CD14-positive monocyte (primary cell): Measurements from ENCODE around the gene PYROXD2. TPM values are rescaled to one million over a fixed set of nuclear protein-coding genes. Genes with fewer than 3 reads are reported as not detected.

Experiments used
- DNase-seq, 3 donors: peaks; one replicate each; pipeline ENCODE4 v3.0.0-alpha.2; 2011 to 2022
- H2AFZ ChIP-seq: 2 replicates; pipeline ENCODE4 v1.6.0; 2012; ENCODE audit warnings: mild to moderate bottlenecking, low read depth, low read length, inconsistent platforms; ENCODE audit not compliant: insufficient read depth, poor library complexity, severe bottlenecking
- H3K27ac ChIP-seq, 2 donors: 1 replicate in 1 of 2; 2 replicates in 1 of 2; pipeline ENCODE4 v1.5.1; 2012 to 2013; ENCODE audit warnings: low read length in 2 of 2, control low read depth in 1 of 2, inconsistent platforms in 1 of 2, low read depth in 1 of 2, mild to moderate bottlenecking in 1 of 2
- H3K27me3 ChIP-seq, 2 donors: one replicate each; pipeline versions ENCODE4 v1.6.0 to v1.6.1; 2011 to 2013; ENCODE audit warnings: low read length in 2 of 2; ENCODE audit not compliant: control insufficient read depth in 2 of 2, insufficient read depth in 2 of 2
- H3K36me3 ChIP-seq, 2 donors: replicated peaks in 1 of 2; 1 replicate in 1 of 2; 2 replicates in 1 of 2; pipeline versions ENCODE4 v1.5.1 to v1.6.1; 2012 to 2013; ENCODE audit warnings: low read length in 2 of 2, control low read depth in 1 of 2, inconsistent platforms in 1 of 2, mild to moderate bottlenecking in 1 of 2; ENCODE audit not compliant: insufficient read depth in 2 of 2, control insufficient read depth in 1 of 2
- H3K4me1 ChIP-seq, 2 donors: 1 replicate in 1 of 2; 2 replicates in 1 of 2; pipeline versions ENCODE4 v1.5.1 to v1.6.1; 2012 to 2013; ENCODE audit warnings: low read length in 2 of 2, control low read depth in 1 of 2, inconsistent platforms in 1 of 2, mild to moderate bottlenecking in 1 of 2, moderate library complexity in 1 of 2; ENCODE audit not compliant: insufficient read depth in 2 of 2, control insufficient read depth in 1 of 2
- H3K4me2 ChIP-seq: replicated peaks from 2 replicates; pipeline ENCODE3; 2012; ENCODE audit warnings: low read length, moderate library complexity, mild to moderate bottlenecking; ENCODE audit not compliant: poor library complexity, severe bottlenecking; ENCODE audit errors: extremely low read depth
- H3K4me3 ChIP-seq, 3 experiments: fragments of 200-600 bp in 1 of 3; sonication (generic) in 1 of 3; replicated peaks in 1 of 3; 1 replicate in 2 of 3; 2 replicates in 1 of 3; pipeline ENCODE4 v1.5.1; 2011 to 2013; ENCODE audit warnings: low read length in 3 of 3, mild to moderate bottlenecking in 3 of 3, control low read depth in 2 of 3, low read depth in 2 of 3, inconsistent platforms in 1 of 3, moderate library complexity in 1 of 3
- H3K79me2 ChIP-seq: 2 replicates; pipeline ENCODE4 v1.6.0; 2012; ENCODE audit warnings: mild to moderate bottlenecking, control low read depth, inconsistent platforms, low read length, moderate library complexity; ENCODE audit not compliant: insufficient read depth
- H3K9ac ChIP-seq: 2 replicates; pipeline ENCODE4 v1.6.0; 2017; ENCODE audit warnings: low read length, mild to moderate bottlenecking; ENCODE audit not compliant: insufficient read depth, poor library complexity, severe bottlenecking
- H3K9me3 ChIP-seq, 2 donors: replicated peaks in 1 of 2; 1 replicate in 1 of 2; 2 replicates in 1 of 2; pipeline versions ENCODE4 v1.5.1 to v1.6.1; 2012 to 2013; ENCODE audit warnings: low read length in 2 of 2, control low read depth in 1 of 2; ENCODE audit not compliant: control insufficient read depth in 1 of 2, insufficient read depth in 1 of 2
- H4K20me1 ChIP-seq: 2 replicates; pipeline ENCODE4 v1.6.0; 2012; ENCODE audit warnings: mild to moderate bottlenecking, low read length, control low read depth, moderate library complexity; ENCODE audit not compliant: insufficient read depth
- H3K27ac Mint-ChIP-seq, 7 donors: one replicate each; pipeline ENCODE4 v1.8.0; 2020; ENCODE audit warnings: mild to moderate bottlenecking in 7 of 7, mixed read lengths in 7 of 7, moderate library complexity in 6 of 7, inconsistent platforms in 2 of 7
- H3K27me3 Mint-ChIP-seq, 3 donors: one replicate each; pipeline ENCODE4 v1.8.0; 2021 to 2022; ENCODE audit warnings: low read depth in 3 of 3, mild to moderate bottlenecking in 3 of 3, mixed read lengths in 3 of 3, moderate library complexity in 3 of 3, inconsistent platforms in 1 of 3
- H3K36me3 Mint-ChIP-seq, 2 donors: one replicate each; pipeline ENCODE4 v1.8.0; 2020; ENCODE audit warnings: mixed read lengths in 2 of 2, inconsistent platforms in 1 of 2, mild to moderate bottlenecking in 1 of 2
- H3K4me1 Mint-ChIP-seq: one replicate; pipeline ENCODE4 v1.8.0; 2020; ENCODE audit warnings: mild to moderate bottlenecking, mixed read lengths
- H3K4me3 Mint-ChIP-seq, 2 donors: one replicate each; pipeline ENCODE4 v1.8.0; 2020; ENCODE audit warnings: mild to moderate bottlenecking in 2 of 2, mixed read lengths in 2 of 2, moderate library complexity in 1 of 2
- H3K9me3 Mint-ChIP-seq, 7 donors: one replicate each; pipeline ENCODE4 v1.8.0; 2020 to 2022; ENCODE audit warnings: mixed read lengths in 7 of 7, mild to moderate bottlenecking in 6 of 7, moderate library complexity in 6 of 7, inconsistent platforms in 2 of 7
- CTCF ChIP-seq: fragments of 200-600 bp; IDR thresholded peaks from one replicate; pipeline ENCODE4 v1.8.0; 2022; ENCODE audit warnings: antibody characterized with exemption, mild to moderate bottlenecking
- WGBS: methylation state at CpG from one replicate; pipeline ENCODE4 v1.1.5; 2013; ENCODE audit warnings: missing lambda C conversion rate; ENCODE audit not compliant: insufficient coverage; 5-methylcytosine and 5-hydroxymethylcytosine counted together
- intact Hi-C, 2 donors: fragments of 100-400 bp; cut with micrococcal nuclease; formaldehyde crosslinking; loops; one replicate each; pipeline versions ENCODE4 v1.15.0 to v1.15.1; 2023
- polyA plus RNA-seq, 3 donors: library from polyadenylated mRNA; depleted of rRNA in 1 of 3; unstranded in 2 of 3; stranded (reverse) in 1 of 3; fragments of 300-500 nt in 2 of 3; fragments of >200 nt in 1 of 3; fragmentation: Illumina TruSeq in 2 of 3; gene quantifications; 1 replicate in 2 of 3; 2 replicates in 1 of 3; pipeline ENCODE4 v1.2.3, GENCODE V29; 2012 to 2021

The PYROXD2 gene
- polyA plus RNA-seq, 3 donors = 0.27 to 21.6 (median 1.00) TPM

- no peak overlapping the region for H3K4me3 ChIP-seq
- WGBS = 97% methylated on average over 8 of the region's 9 CpGs
- no peak overlapping the region for H2AFZ ChIP-seq
- no peak overlapping the region for H3K27ac ChIP-seq
- H4K20me1 ChIP-seq = no peaks in the 10 kb centered on the region
- no peak for DNase-seq
- H3K4me3 Mint-ChIP-seq = no peak overlapping the region
- H3K9me3 ChIP-seq = no peaks in the 10 kb centered on the region
- no peak overlapping the region for H3K9ac ChIP-seq
- no peak overlapping the region for H3K4me2 ChIP-seq
- H3K27me3 Mint-ChIP-seq = peaks cover 1 to 6% (median 2%) of the 10 kb centered on the region in 3 donors
- H3K4me1 Mint-ChIP-seq = peaks cover 4% of the 10 kb centered on the region
- H3K36me3 ChIP-seq = no peaks in the 10 kb centered on the region
- no peaks in the 10 kb centered on the region for H3K27me3 ChIP-seq
- intact Hi-C loops = no loop called here
- peaks cover 0 to 3% (median 0%) of the 10 kb centered on the region in 7 donors for H3K9me3 Mint-ChIP-seq
- H3K4me1 ChIP-seq = no peaks in the 10 kb centered on the region
- H3K36me3 Mint-ChIP-seq = peaks cover 0 to 4% of the 10 kb centered on the region in 2 donors
- H3K27ac Mint-ChIP-seq = no peak overlapping the region
- H3K79me2 ChIP-seq = no peaks in the 10 kb centered on the region
- TF ChIP-seq CTCF = no peak
Observed at GRCh38 chr10:98397089-98397600, 17.8 kb downstream of the PYROXD2 start.

- peaks cover 0 to 3% (median 0%) of the 10 kb centered on the region in 7 donors for H3K9me3 Mint-ChIP-seq
- H3K27ac ChIP-seq = no peak overlapping the region
- TF ChIP-seq CTCF = no peak
- H3K79me2 ChIP-seq = no peaks in the 10 kb centered on the region
- H3K4me1 ChIP-seq = peaks cover 4% of the 10 kb centered on the region in 2 donors
- no peaks in the 10 kb centered on the region for H3K9me3 ChIP-seq
- no peaks in the 10 kb centered on the region for H4K20me1 ChIP-seq
- intact Hi-C loops = no loop called here
- H3K4me3 ChIP-seq = no peak overlapping the region
- H2AFZ ChIP-seq = no peak overlapping the region
- peaks cover 1 to 6% (median 2%) of the 10 kb centered on the region in 3 donors for H3K27me3 Mint-ChIP-seq
- no peak overlapping the region for H3K4me3 Mint-ChIP-seq
- no peaks in the 10 kb centered on the region for H3K36me3 ChIP-seq
- H3K4me1 Mint-ChIP-seq = peaks cover 8% of the 10 kb centered on the region
- no peaks in the 10 kb centered on the region for H3K27me3 ChIP-seq
- peaks cover 0 to 4% of the 10 kb centered on the region in 2 donors for H3K36me3 Mint-ChIP-seq
- no peak overlapping the region for H3K27ac Mint-ChIP-seq
- H3K9ac ChIP-seq = no peak overlapping the region
- WGBS = 91% methylated on average over 4 of the region's 6 CpGs
- H3K4me2 ChIP-seq = no peak overlapping the region
- no peak for DNase-seq
Observed at GRCh38 chr10:98396096-98397063, 18.6 kb downstream of the PYROXD2 start.
